ENCODE measurements around the gene CBX1. TPM values are rescaled to one million over a fixed set of nuclear protein-coding genes. Genes with fewer than 3 reads are reported as not detected.

CBX1 gene
- polyA plus RNA-seq, 1 experiment: 68.2 TPM

GRCh38 chr17:48148029-48148770 is 46.9 kb upstream of the CBX1 start:
- no peak for TF ChIP-seq CTCF (IDR thresholded peaks at IDR 0.05; ENCODE audit: low read depth, low read length)
- Histone ChIP-seq H3K27me3 (ENCODE audit: control insufficient read depth, insufficient read depth, low read length) (peaks cover 81% of the 10 kb centered on the region), H3K9me3 (ENCODE audit: control insufficient read depth, insufficient read depth, low read length) (no peaks in the 10 kb centered on the region), H3K4me3 (ENCODE audit: low read depth, low read length) (no peak overlapping the region), H3K27ac (ENCODE audit: low read depth, low read length) (no peak overlapping the region)
- DNase-seq (ENCODE audit: low read depth, low spot score): no peak
- CTCF ChIA-PET: interaction anchor here (0.5 kb wide), 1 partner anchor 445 kb away, joined by 4 read pairs; the partner anchor contains the start of gene HOXB5
- POLR2A ChIA-PET: no interaction called here

DNA sequence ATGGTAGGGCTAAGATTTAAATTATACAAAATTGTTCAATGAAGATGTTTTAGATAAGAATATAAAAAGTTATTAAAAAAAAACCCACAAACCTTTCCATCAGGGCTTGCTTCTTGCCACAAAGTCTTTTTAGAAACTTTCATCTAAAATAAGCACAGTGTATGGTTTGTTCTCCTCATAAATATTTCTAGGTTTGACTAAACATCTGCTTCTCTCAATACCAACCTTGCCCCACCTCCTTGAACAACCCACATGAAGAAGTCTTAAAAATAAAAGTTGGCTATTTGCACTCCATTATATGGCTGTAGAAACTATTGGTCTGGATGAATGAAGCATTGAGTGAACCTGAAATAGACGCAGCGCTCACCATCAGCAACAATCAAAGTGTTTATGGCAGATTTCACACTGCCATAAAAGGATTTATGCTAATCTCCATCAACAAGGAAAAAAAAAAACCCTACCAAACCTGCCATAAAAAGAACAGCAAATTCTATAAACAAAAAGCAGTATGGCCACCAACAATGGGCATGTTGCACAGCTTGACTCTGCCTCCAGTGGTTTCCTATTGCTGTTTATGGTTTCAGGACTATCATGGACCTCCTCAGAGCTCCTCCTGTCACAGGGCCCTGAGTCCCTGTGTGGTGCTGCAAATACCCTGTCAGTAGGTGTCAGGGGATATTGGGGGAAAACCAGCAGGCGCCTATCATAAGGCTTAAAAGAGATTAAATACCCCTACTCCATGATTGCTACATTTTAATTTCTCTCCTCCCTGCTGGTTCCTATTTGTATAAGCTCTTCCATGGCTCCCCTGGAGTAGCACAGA is 43.9 kb upstream of the CBX1 start:
- Histone ChIP-seq H3K9me3 (ENCODE audit: control insufficient read depth, insufficient read depth, low read length) (no peaks in the 10 kb centered on the region), H3K4me3 (ENCODE audit: low read depth, low read length) (no peak overlapping the region), H3K27me3 (ENCODE audit: control insufficient read depth, insufficient read depth, low read length) (peaks cover 79% of the 10 kb centered on the region), H3K27ac (ENCODE audit: low read depth, low read length) (no peak overlapping the region)
- ChIA-PET POLR2A (no interaction called here), CTCF (no interaction called here)
- no peak for TF ChIP-seq CTCF (IDR thresholded peaks at IDR 0.05; ENCODE audit: low read depth, low read length)
- no peak for DNase-seq (ENCODE audit: low read depth, low spot score)

DNA sequence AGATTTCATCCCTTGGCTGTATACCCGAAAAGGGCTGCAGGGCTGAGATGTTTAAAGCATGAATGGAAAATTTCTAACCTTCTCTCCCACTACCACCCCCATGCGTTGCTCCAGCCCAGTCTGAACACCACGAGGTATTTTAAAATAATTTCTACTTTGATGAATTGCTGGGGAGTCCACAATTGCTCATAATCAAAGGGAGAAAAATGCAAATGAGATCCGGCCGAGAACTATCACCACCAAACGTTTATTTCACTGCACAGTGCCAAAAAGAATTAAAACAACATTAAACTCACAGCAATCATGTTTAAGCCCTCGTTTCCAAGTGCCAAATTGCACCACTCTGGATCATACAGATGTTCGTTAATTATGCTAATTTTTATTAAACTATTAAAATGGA is 43.0 kb upstream of the CBX1 start:
- H3K4me3 ChIP-seq (ENCODE audit: low read depth, low read length): no peak overlapping the region
- no peak for TF ChIP-seq CTCF (IDR thresholded peaks at IDR 0.05; ENCODE audit: low read depth, low read length)
- no peaks in the 10 kb centered on the region for H3K9me3 ChIP-seq (ENCODE audit: control insufficient read depth, insufficient read depth, low read length)
- H3K27ac ChIP-seq (ENCODE audit: low read depth, low read length): no peak overlapping the region
- no peak for DNase-seq (ENCODE audit: low read depth, low spot score)
- peaks cover 77% of the 10 kb centered on the region for H3K27me3 ChIP-seq (ENCODE audit: control insufficient read depth, insufficient read depth, low read length)
- POLR2A ChIA-PET: no interaction called here
- CTCF ChIA-PET: no interaction called here

- H3K27me3 ChIP-seq (ENCODE audit: control insufficient read depth, insufficient read depth, low read length): peaks cover 72% of the 10 kb centered on the region
Observed at GRCh38 chr17:48143629-48144028, 42.4 kb upstream of the CBX1 start.

More at GRCh38 chr17:48143629-48144028, 42.4 kb upstream of the CBX1 start:
- Histone ChIP-seq H3K9me3 (ENCODE audit: control insufficient read depth, insufficient read depth, low read length) (no peaks in the 10 kb centered on the region), H3K27ac (ENCODE audit: low read depth, low read length) (no peak overlapping the region), H3K4me3 (ENCODE audit: low read depth, low read length) (no peak overlapping the region)
- no peak for DNase-seq (ENCODE audit: low read depth, low spot score)
- ChIA-PET POLR2A (no interaction called here), CTCF (interaction anchor here (0.5 to 0.7 kb wide), 2 partner anchors 13 to 15 kb away, joined by 3 read pairs; no protein-coding TSS in a partner anchor)
- TF ChIP-seq CTCF (IDR thresholded peaks at IDR 0.05; ENCODE audit: low read depth, low read length): no peak

Measured in AG04450 (cell line).